OCI-LY3 (cell line): ENCODE data around the gene CCR7.

Experiments used
- H2AFZ ChIP-seq: fragments of 200-600, 300-600 bp; shearing (Covaris generic); 2 replicates; pipeline ENCODE4 v1.6.0; 2014; ENCODE audit warnings: antibody characterized with exemption, low read depth, low read length
- H3K27ac ChIP-seq: fragments of 200-600, 300-600 bp; sonication (generic); 2 replicates; pipeline ENCODE4 v1.5.1; 2014; ENCODE audit warnings: mild to moderate bottlenecking, low read length, moderate library complexity, mixed read lengths
- H3K27me3 ChIP-seq: fragments of 200-600, 300-600 bp; sonication (generic); 2 replicates; pipeline ENCODE4 v1.6.1; 2014; ENCODE audit warnings: low read depth, low read length, mixed read lengths
- H3K36me3 ChIP-seq: fragments of 200-600, 300-600 bp; sonication (generic); replicated peaks from 2 replicates; pipeline ENCODE3; 2014; ENCODE audit warnings: low read depth, low read length, mixed read lengths
- H3K4me1 ChIP-seq: fragments of 300-600, 200-600 bp; sonication (generic); 2 replicates; pipeline ENCODE4 v1.6.1; 2014; ENCODE audit warnings: low read length, mixed read lengths
- H3K4me2 ChIP-seq: fragments of 200-600, 300-600 bp; sonication (generic); 2 replicates; pipeline ENCODE4 v1.6.1; 2014; ENCODE audit warnings: low read length, mixed read lengths
- H3K4me3 ChIP-seq: fragments of 300-600, 200-600 bp; sonication (generic); 2 replicates; pipeline ENCODE4 v1.5.1; 2014; ENCODE audit warnings: antibody characterized with exemption, mild to moderate bottlenecking, low read length, moderate library complexity
- H3K79me2 ChIP-seq: fragments of 300-600, 200-600 bp; shearing (Covaris generic); 2 replicates; pipeline ENCODE4 v1.6.1; 2014; ENCODE audit warnings: mild to moderate bottlenecking, low read length, mixed read lengths
- H3K9ac ChIP-seq: fragments of 300-600, 200-600 bp; shearing (Covaris generic); 2 replicates; pipeline ENCODE4 v1.6.0; 2014; ENCODE audit warnings: mild to moderate bottlenecking, low read length, moderate library complexity
- H3K9me3 ChIP-seq: fragments of 200-600, 300-600 bp; shearing (Covaris generic); 2 replicates; pipeline ENCODE4 v1.6.1; 2014; ENCODE audit warnings: low read length, mixed read lengths; ENCODE audit not compliant: insufficient read depth
- H4K20me1 ChIP-seq: fragments of 200-600, 300-600 bp; sonication (generic); 2 replicates; pipeline ENCODE4 v1.6.1; 2016; ENCODE audit warnings: low read length, mixed read lengths; ENCODE audit not compliant: insufficient read depth
- EZH2phosphoT487 ChIP-seq: fragments of 200-600 bp; shearing (Covaris generic); IDR thresholded peaks from 2 replicates; pipeline ENCODE4 v1.6.1; 2018; ENCODE audit warnings: antibody characterized with exemption, mixed run types, low read depth
- TF ChIP-seq, protein P1 (sequence below): fragments of 200-600, 300-600 bp; sonication (generic); IDR thresholded peaks from 2 replicates; pipeline ENCODE4 v1.5.1; 2014; ENCODE audit warnings: antibody characterized with exemption, low read length, low read depth

Gene CCR7

DNA sequence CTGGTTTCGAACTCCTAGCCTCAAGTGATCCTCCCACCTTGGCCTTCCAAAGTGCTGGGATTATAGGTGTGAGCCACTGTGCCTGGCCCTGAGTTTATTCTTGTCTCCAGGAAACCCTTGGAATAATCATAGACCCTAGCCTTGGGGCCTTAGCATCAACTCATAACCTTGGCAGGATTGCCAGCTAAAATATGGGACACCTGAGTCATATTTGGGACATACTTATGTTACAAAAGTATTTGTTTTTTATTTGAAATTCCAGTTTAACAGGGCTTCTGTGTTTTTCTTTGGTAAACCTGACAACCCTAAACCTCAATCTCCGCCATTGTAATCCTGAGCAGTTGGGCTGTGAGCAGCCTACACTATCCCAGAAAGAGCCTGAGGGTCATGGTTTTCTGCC is 35.3 kb downstream of the CCR7 start:
- Histone ChIP-seq H3K36me3 (peaks cover 6% of the 10 kb centered on the region), H3K4me3 (no peak overlapping the region), H2AFZ (no peak overlapping the region), H3K9me3 (peaks cover 7% of the 10 kb centered on the region; the same call in 1 of the 2 replicates), H3K27me3 (peaks cover 9% of the 10 kb centered on the region), H3K79me2 (no peaks in the 10 kb centered on the region), H4K20me1 (no peaks in the 10 kb centered on the region), H3K4me1 (peaks cover 47% of the 10 kb centered on the region), H3K4me2 (no peak overlapping the region), H3K9ac (no peak overlapping the region), H3K27ac (peak overlapping the region; percentile 92; the same call in 1 of the 2 replicates)
- TF ChIP-seq, protein P1, sequence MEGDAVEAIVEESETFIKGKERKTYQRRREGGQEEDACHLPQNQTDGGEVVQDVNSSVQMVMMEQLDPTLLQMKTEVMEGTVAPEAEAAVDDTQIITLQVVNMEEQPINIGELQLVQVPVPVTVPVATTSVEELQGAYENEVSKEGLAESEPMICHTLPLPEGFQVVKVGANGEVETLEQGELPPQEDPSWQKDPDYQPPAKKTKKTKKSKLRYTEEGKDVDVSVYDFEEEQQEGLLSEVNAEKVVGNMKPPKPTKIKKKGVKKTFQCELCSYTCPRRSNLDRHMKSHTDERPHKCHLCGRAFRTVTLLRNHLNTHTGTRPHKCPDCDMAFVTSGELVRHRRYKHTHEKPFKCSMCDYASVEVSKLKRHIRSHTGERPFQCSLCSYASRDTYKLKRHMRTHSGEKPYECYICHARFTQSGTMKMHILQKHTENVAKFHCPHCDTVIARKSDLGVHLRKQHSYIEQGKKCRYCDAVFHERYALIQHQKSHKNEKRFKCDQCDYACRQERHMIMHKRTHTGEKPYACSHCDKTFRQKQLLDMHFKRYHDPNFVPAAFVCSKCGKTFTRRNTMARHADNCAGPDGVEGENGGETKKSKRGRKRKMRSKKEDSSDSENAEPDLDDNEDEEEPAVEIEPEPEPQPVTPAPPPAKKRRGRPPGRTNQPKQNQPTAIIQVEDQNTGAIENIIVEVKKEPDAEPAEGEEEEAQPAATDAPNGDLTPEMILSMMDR, result no peak
- no peak for TF ChIP-seq EZH2phosphoT487

DNA sequence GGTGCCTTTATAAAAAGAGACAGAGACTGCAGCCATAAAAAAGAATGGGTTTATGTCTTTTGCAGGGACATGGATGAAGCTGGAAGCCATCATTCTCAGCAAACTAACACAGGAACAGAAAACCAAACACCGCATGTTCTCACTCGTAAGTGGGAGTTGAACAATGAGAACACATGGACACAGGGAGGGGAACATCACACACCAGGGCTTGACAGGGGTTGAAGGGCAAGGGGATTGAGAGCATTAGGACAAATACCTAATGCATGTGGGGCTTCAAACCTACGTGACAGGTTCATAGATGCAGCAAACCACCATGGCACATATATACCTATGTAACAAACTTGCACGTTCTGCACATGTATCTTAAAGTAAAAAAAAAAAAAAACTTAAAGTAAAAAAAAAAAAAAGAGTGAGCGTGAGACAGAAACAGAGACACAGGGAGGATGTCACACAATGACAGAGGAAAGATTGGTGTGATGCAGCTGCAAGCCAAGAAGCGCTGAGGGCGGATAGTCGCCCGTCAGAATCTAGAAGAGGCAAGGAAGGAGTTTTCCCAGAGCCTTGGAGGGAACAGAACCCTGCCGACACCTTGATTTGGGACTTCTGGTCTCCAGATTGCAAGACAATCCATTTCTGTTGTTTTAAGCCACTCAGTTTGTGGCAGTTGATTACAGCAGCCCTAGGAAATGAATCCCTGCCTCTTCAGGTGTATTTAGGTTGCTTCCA is 36.4 kb downstream of the CCR7 start:
- Histone ChIP-seq H2AFZ (no peak overlapping the region), H3K9ac (no peak overlapping the region), H4K20me1 (no peaks in the 10 kb centered on the region), H3K9me3 (peaks cover 12% of the 10 kb centered on the region; the same call in 1 of the 2 replicates), H3K36me3 (peaks cover 6% of the 10 kb centered on the region), H3K27me3 (peaks cover 14% of the 10 kb centered on the region), H3K4me1 (peaks cover 38% of the 10 kb centered on the region), H3K79me2 (no peaks in the 10 kb centered on the region), H3K4me3 (no peak overlapping the region), H3K27ac (no peak overlapping the region), H3K4me2 (no peak overlapping the region)
- TF ChIP-seq, protein P1, result no peak
- TF ChIP-seq EZH2phosphoT487, result no peak

DNA sequence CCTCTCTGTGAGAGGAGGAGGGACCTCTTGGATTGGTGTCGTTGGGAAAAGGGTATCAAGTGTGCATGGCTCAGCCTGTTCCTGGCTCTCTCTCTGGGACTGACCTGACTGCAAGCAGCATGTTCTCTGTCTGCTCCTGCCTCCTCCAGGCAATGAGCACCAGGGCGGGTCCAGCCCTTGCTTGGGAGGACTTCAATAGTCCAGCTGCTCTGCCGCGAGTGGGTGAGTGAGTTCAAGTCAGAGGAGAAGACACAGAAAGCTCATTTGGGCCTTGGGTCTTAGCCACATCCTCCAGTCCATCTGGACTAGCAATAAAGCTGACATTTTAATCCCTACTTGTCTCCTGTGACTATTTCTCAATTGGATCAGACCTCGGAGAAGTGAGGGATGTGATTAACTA is 38.6 kb downstream of the CCR7 start:
- Histone ChIP-seq H3K4me2 (no peak overlapping the region), H3K4me1 (peaks cover 18% of the 10 kb centered on the region), H3K27ac (no peak overlapping the region), H3K4me3 (no peak overlapping the region), H3K79me2 (no peaks in the 10 kb centered on the region), H4K20me1 (no peaks in the 10 kb centered on the region), H3K36me3 (peaks cover 6% of the 10 kb centered on the region), H3K9ac (no peak overlapping the region), H2AFZ (no peak overlapping the region), H3K27me3 (peaks cover 17% of the 10 kb centered on the region), H3K9me3 (peaks cover 12% of the 10 kb centered on the region; the same call in 1 of the 2 replicates)
- TF ChIP-seq EZH2phosphoT487, result no peak
- TF ChIP-seq, protein P1, result no peak

DNA sequence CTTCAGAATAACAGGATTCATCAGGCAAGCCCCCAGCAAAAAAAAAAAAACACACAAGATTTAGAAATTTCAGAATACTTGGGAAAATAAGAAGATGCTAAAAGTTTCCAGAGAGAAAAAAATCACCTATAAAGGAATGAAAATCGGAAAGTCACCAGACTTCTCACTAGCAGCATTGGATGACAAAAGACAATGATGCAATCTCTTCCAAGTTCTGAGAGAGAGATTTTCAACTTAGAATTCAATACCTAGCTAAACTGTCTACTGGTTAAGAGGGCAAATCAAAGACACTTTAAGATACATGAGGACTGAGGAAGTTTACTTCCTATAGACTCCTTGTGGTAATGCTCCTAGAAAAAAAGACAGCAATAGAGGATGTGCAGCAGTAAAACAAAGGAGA is 40.0 kb downstream of the CCR7 start:
- H3K79me2 ChIP-seq, result no peaks in the 10 kb centered on the region
- no peak overlapping the region for H3K4me3 ChIP-seq
- H2AFZ ChIP-seq, result no peak overlapping the region
- no peaks in the 10 kb centered on the region for H4K20me1 ChIP-seq
- TF ChIP-seq, protein P1, result no peak
- TF ChIP-seq EZH2phosphoT487, result no peak
- H3K36me3 ChIP-seq, result peaks cover 6% of the 10 kb centered on the region
- peaks cover 4% of the 10 kb centered on the region for H3K4me1 ChIP-seq
- peaks cover 12% of the 10 kb centered on the region; the same call in 1 of the 2 replicates for H3K9me3 ChIP-seq
- H3K4me2 ChIP-seq, result no peak overlapping the region
- H3K9ac ChIP-seq, result no peak overlapping the region
- peaks cover 17% of the 10 kb centered on the region for H3K27me3 ChIP-seq
- H3K27ac ChIP-seq, result no peak overlapping the region
